Transverse colon (tissue), 4 donors: ENCODE measurements around the gene MIOX. TPM values are rescaled to one million over a fixed set of nuclear protein-coding genes. Genes with fewer than 3 reads are reported as not detected.

Experiments used
- DNase-seq: peaks from one replicate; pipeline ENCODE4 v3.0.0-alpha.2; 2019
- H3K27ac ChIP-seq, 4 donors: fragments of 200-600 bp; sonication (generic); 2 replicates each; pipeline ENCODE4 v1.5.1; 2016 to 2018; ENCODE audit warnings: inconsistent platforms in 4 of 4
- H3K27me3 ChIP-seq: fragments of 200-600 bp; sonication (generic); 2 replicates; pipeline ENCODE4 v1.5.1; 2017; ENCODE audit warnings: inconsistent platforms
- H3K36me3 ChIP-seq, 4 donors: fragments of 200-600 bp; sonication (generic); 2 replicates each; pipeline ENCODE4 v1.5.1; 2017 to 2019; ENCODE audit warnings: inconsistent platforms in 4 of 4
- H3K4me1 ChIP-seq, 4 donors: fragments of 200-600 bp; sonication (generic); 2 replicates each; pipeline ENCODE4 v1.5.1; 2017 to 2020; ENCODE audit warnings: inconsistent platforms in 4 of 4
- H3K4me3 ChIP-seq, 4 donors: fragments of 200-600 bp; sonication (generic); 1 replicate in 1 of 4; 2 replicates in 3 of 4; pipeline versions ENCODE4 v1.5.1 to v1.6.1; 2017 to 2019; ENCODE audit warnings: inconsistent platforms in 4 of 4
- H3K9me3 ChIP-seq, 2 donors: fragments of 200-600 bp; sonication (generic); 2 replicates each; pipeline ENCODE4 v1.5.1; 2017 to 2019; ENCODE audit warnings: inconsistent platforms in 2 of 2
- CTCF ChIP-seq, 5 experiments: fragments of 200-600 bp in 3 of 5; fragments of 450-650 bp in 2 of 5; sonication (generic) in 3 of 5; IDR thresholded peaks; 1 replicate in 2 of 5; 2 replicates in 3 of 5; pipeline ENCODE4 v1.5.1; 2016 to 2017; ENCODE audit warnings: antibody characterized with exemption in 5 of 5, inconsistent platforms in 3 of 5, mild to moderate bottlenecking in 2 of 5, moderate library complexity in 1 of 5
- EP300 ChIP-seq: sonication (generic); formaldehyde crosslinking; IDR thresholded peaks from one replicate; pipeline ENCODE4 v1.6.1; 2017; ENCODE audit warnings: antibody characterized with exemption, low read depth
- POLR2A ChIP-seq: fragments of 450-650 bp; IDR thresholded peaks from one replicate; pipeline ENCODE4 v1.6.1; 2016; ENCODE audit warnings: antibody characterized with exemption, mild to moderate bottlenecking, moderate library complexity
- POLR2AphosphoS5 ChIP-seq, 3 donors: sonication (generic); formaldehyde crosslinking; IDR thresholded peaks; one replicate each; pipeline ENCODE4 v1.6.1; 2016; ENCODE audit warnings: antibody characterized with exemption in 3 of 3
- WGBS, 2 donors: methylation state at CpG; one replicate each; pipeline ENCODE4 v1.1.5; 2018; ENCODE audit warnings: low coverage in 1 of 2; 5-methylcytosine and 5-hydroxymethylcytosine counted together
- in situ Hi-C, 4 donors: fragments of 200-750 bp; cut with MboI; loops; one replicate each; pipeline versions ENCODE4 v1.15.0 to v1.15.1; 2017; ENCODE audit warnings: low sequenced_read_pairs in 3 of 4, low pct_ligation_motif_present in 1 of 4, low pct_unique_long_range_greater_than_20kb in 1 of 4
- intact Hi-C: fragments of 100-400 bp; cut with DNase I; formaldehyde crosslinking; loops from one replicate; pipeline ENCODE4 v1.15.1; 2023; ENCODE audit warnings: low total_unique reads
- total RNA-seq, 4 donors: library from RNA; depleted of rRNA; stranded (reverse); fragments of >200 nt; gene quantifications; one replicate each; pipeline ENCODE4 v1.1.0, GENCODE V29; 2016

MIOX gene
- total RNA-seq, 4 donors from 2014 or later = not detected

GRCh38 chr22:50483977-50484853 is 2.4 kb upstream of the MIOX start:
- TF ChIP-seq POLR2A (no peak), POLR2AphosphoS5 (IDR thresholded peaks at IDR 0.05) (peak in 1 of 3 donors; percentile 18), CTCF (IDR thresholded peaks at IDR 0.05) (peak in 1 of 5 experiments; percentile 10)
- Histone ChIP-seq H3K27me3 (peaks cover 40% of the 10 kb centered on the region), H3K9me3 (no peaks in the 10 kb centered on the region), H3K27ac (peak overlapping the region in 2 of 4 donors; percentile 41 to 63), H3K4me3 (no peak overlapping the region), H3K4me1 (peaks cover 5 to 28% (median 23%) of the 10 kb centered on the region in 4 donors), H3K36me3 (no peaks in the 10 kb centered on the region)
- DNase-seq = peak; percentile 74
- intact Hi-C loops = no loop called here
- WGBS, 2 donors = 65% methylated on average over 26 of the region's 31 CpGs; no CpG with 5 or more reads in 1 of the 2 donors
- in situ Hi-C loops = no loop called here

GRCh38 chr22:50485221-50486131 is 1.2 kb upstream of the MIOX start:
- Histone ChIP-seq H3K36me3 (no peaks in the 10 kb centered on the region), H3K27me3 (peaks cover 27% of the 10 kb centered on the region), H3K9me3 (no peaks in the 10 kb centered on the region), H3K4me3 (no peak overlapping the region), H3K27ac (peak overlapping the region in 1 of 4 donors; percentile 63), H3K4me1 (peaks cover 5 to 28% (median 23%) of the 10 kb centered on the region in 4 donors)
- in situ Hi-C loops (no loop called here), intact Hi-C loops (no loop called here)
- 63 to 68% methylated on average over 6 to 29 of the region's 29 CpGs for WGBS, 2 donors
- no peak for DNase-seq
- no peak for TF ChIP-seq EP300
- no peak for TF ChIP-seq POLR2AphosphoS5 (IDR thresholded peaks at IDR 0.05)
- no peak for TF ChIP-seq CTCF (IDR thresholded peaks at IDR 0.05)
- TF ChIP-seq POLR2A = no peak

GRCh38 chr22:50487290-50488005 is 789 bp downstream of the MIOX start:
- 84% methylated on average over 23 of the region's 23 CpGs; no CpG with 5 or more reads in 1 of the 2 donors for WGBS, 2 donors
- intact Hi-C loops = no loop called here
- in situ Hi-C loops = no loop called here
- no peak for TF ChIP-seq POLR2A
- TF ChIP-seq EP300 = no peak
- no peak for TF ChIP-seq CTCF (IDR thresholded peaks at IDR 0.05)
- no peak for TF ChIP-seq POLR2AphosphoS5 (IDR thresholded peaks at IDR 0.05)
- Histone ChIP-seq H3K9me3 (no peaks in the 10 kb centered on the region), H3K4me1 (peaks cover 5 to 12% (median 10%) of the 10 kb centered on the region in 4 donors), H3K36me3 (no peaks in the 10 kb centered on the region), H3K27ac (no peak overlapping the region), H3K4me3 (no peak overlapping the region), H3K27me3 (peaks cover 7% of the 10 kb centered on the region)
- DNase-seq = no peak
